CD4-positive, alpha-beta memory T cell (primary cell): ENCODE data around the gene FBXW10. TPM values are rescaled to one million over a fixed set of nuclear protein-coding genes. Genes with fewer than 3 reads are reported as not detected.
A peak's percentile ranks its signal among the peaks of the same experiment; 100 is the strongest.
"Not testable (repeated sequence)": the region's sequence is repeated elsewhere in the genome, so short reads cannot be mapped to it uniquely, and the experiment has no call there.

Experiments used
- CTCF ChIA-PET: fragments of 350-600 bp; sonication (Branson Sonifier 250); formaldehyde crosslinking; loops from one replicate; lab custom pipeline; 2021; ENCODE audit warnings: inconsistent platforms; ENCODE audit not compliant: partially characterized antibody; lab: Charles Lee
- POLR2A ChIA-PET: fragments of 350-600 bp; sonication (Branson Sonifier 250); formaldehyde crosslinking; loops from one replicate; lab custom pipeline; 2021; ENCODE audit not compliant: partially characterized antibody; lab: Charles Lee
- DNase-seq, 5 donors: peaks; one replicate each; pipeline versions ENCODE4 v3.0.0 to v3.0.0-alpha.2; 2020 to 2022; ENCODE audit warnings: mixed read lengths in 1 of 5
- H3K27ac ChIP-seq: one replicate; pipeline ENCODE4 v1.7.0; 2013; ENCODE audit warnings: low read depth, low read length
- H3K27me3 ChIP-seq: 2 replicates; pipeline ENCODE4 v1.7.0; 2013; ENCODE audit warnings: mild to moderate bottlenecking, low read length, moderate library complexity; ENCODE audit not compliant: insufficient read depth
- H3K36me3 ChIP-seq: 2 replicates; pipeline ENCODE4 v1.7.0; 2013; ENCODE audit warnings: mild to moderate bottlenecking, low read length, moderate library complexity; ENCODE audit not compliant: insufficient read depth
- H3K4me1 ChIP-seq: 2 replicates; pipeline ENCODE4 v1.7.0; 2013; ENCODE audit warnings: mild to moderate bottlenecking, low read length, moderate library complexity; ENCODE audit not compliant: insufficient read depth
- H3K4me3 ChIP-seq, 2 donors: one replicate each; pipeline ENCODE4 v1.7.0; 2013; ENCODE audit warnings: low read length in 2 of 2, mild to moderate bottlenecking in 1 of 2
- H3K9me3 ChIP-seq, 2 donors: one replicate each; pipeline ENCODE4 v1.7.0; 2013; ENCODE audit warnings: low read length in 2 of 2, control low read depth in 1 of 2; ENCODE audit not compliant: control insufficient read depth in 1 of 2
- H3K27ac Mint-ChIP-seq, 7 donors: one replicate each; pipeline ENCODE4 v1.8.0; 2020 to 2021; ENCODE audit warnings: mixed read lengths in 7 of 7, mild to moderate bottlenecking in 6 of 7, inconsistent platforms in 3 of 7, moderate library complexity in 3 of 7
- H3K27me3 Mint-ChIP-seq, 2 donors: one replicate each; pipeline ENCODE4 v1.8.0; 2020 to 2021; ENCODE audit warnings: mixed read lengths in 2 of 2
- H3K36me3 Mint-ChIP-seq, 2 donors: one replicate each; pipeline ENCODE4 v1.8.0; 2020 to 2021; ENCODE audit warnings: mixed read lengths in 2 of 2, inconsistent platforms in 1 of 2, mild to moderate bottlenecking in 1 of 2
- H3K4me1 Mint-ChIP-seq, 4 donors: one replicate each; pipeline ENCODE4 v1.8.0; 2020 to 2021; ENCODE audit warnings: mixed read lengths in 4 of 4, mild to moderate bottlenecking in 1 of 4
- H3K4me3 Mint-ChIP-seq, 8 donors: one replicate each; pipeline ENCODE4 v1.8.0; 2020 to 2021; ENCODE audit warnings: mixed read lengths in 8 of 8, mild to moderate bottlenecking in 7 of 8, moderate library complexity in 6 of 8, inconsistent platforms in 3 of 8
- H3K9me3 Mint-ChIP-seq, 8 donors: one replicate each; pipeline ENCODE4 v1.8.0; 2020 to 2021; ENCODE audit warnings: mixed read lengths in 8 of 8, mild to moderate bottlenecking in 5 of 8, inconsistent platforms in 3 of 8, moderate library complexity in 1 of 8
- intact Hi-C: fragments of 100-400 bp; cut with micrococcal nuclease; formaldehyde crosslinking; loops from one replicate; pipeline ENCODE4 v1.15.1; 2023
- polyA plus RNA-seq, 2 donors: library from polyadenylated mRNA; unstranded; fragments of 300-500 nt; fragmentation: Illumina TruSeq; gene quantifications; one replicate each; pipeline ENCODE4 v1.2.3, GENCODE V29; 2021
- total RNA-seq, 2 experiments: library from RNA; stranded (reverse); gene quantifications; one replicate each; pipeline ENCODE4 v1.2.3, GENCODE V29; 2021

Gene FBXW10
- total and polyA plus RNA-seq, 4 experiments from 2014 or later = not detected

GRCh38 chr17:18780991-18781718 is 37.3 kb downstream of the FBXW10 start, which contains the start of gene TVP23B:
Gene TVP23B, plus strand, starts transcription at chr17:18781183. Its CDS starts 111 bp downstream, at chr17:18781294.
- DNase-seq = peak; percentile 87 to 95 (median 89)
- H3K9me3 Mint-ChIP-seq, H3K9me3 ChIP-seq, CTCF ChIA-PET, H3K27me3 Mint-ChIP-seq, H3K36me3 ChIP-seq, H3K27me3 ChIP-seq, POLR2A ChIA-PET: not testable (repeated sequence)
- peaks cover 11% of the 10 kb centered on the region for H3K4me1 ChIP-seq
- H3K4me1 Mint-ChIP-seq = peaks cover 18 to 32% (median 23%) of the 10 kb centered on the region in 4 donors
- H3K4me3 Mint-ChIP-seq = peak within 1 kb of the TSS; percentile 91 to 96 (median 93)
- peaks cover 0 to 11% of the 10 kb centered on the region in 2 donors for H3K36me3 Mint-ChIP-seq
- H3K4me3 ChIP-seq = peak within 1 kb of the TSS; percentile 36 to 44
- intact Hi-C loops = loop anchor here (2.0 kb wide), 1 partner anchor 76 kb away; no protein-coding TSS in a partner anchor
- H3K27ac Mint-ChIP-seq = peak within 1 kb of the TSS; percentile 96 to 98 (median 98)
- peak within 1 kb of the TSS; percentile 72 for H3K27ac ChIP-seq

GRCh38 chr17:18781805-18782204 is 38.0 kb downstream of the FBXW10 start:
- H3K4me1 Mint-ChIP-seq = peaks cover 18 to 32% (median 23%) of the 10 kb centered on the region in 4 donors
- H3K4me3 ChIP-seq, H3K27me3 Mint-ChIP-seq, H3K27me3 ChIP-seq, H3K36me3 ChIP-seq, H3K9me3 ChIP-seq, POLR2A ChIA-PET, CTCF ChIA-PET, H3K9me3 Mint-ChIP-seq: not testable (repeated sequence)
- peak overlapping the region; percentile 4 for H3K27ac ChIP-seq
- peak overlapping the region in 5 of 8 donors; percentile 46 to 67 (median 58) for H3K4me3 Mint-ChIP-seq
- peaks cover 11% of the 10 kb centered on the region for H3K4me1 ChIP-seq
- peaks cover 0 to 11% of the 10 kb centered on the region in 2 donors for H3K36me3 Mint-ChIP-seq
- intact Hi-C loops = loop anchor here (2.0 kb wide), 1 partner anchor 75 kb away; no protein-coding TSS in a partner anchor
- DNase-seq = peak in 1 of 5 donors; percentile 43
- peak overlapping the region in 6 of 7 donors; percentile 62 to 98 (median 81) for H3K27ac Mint-ChIP-seq

GRCh38 chr17:18785933-18786332 is 42.1 kb downstream of the FBXW10 start:
- H3K27me3 ChIP-seq, DNase-seq, CTCF ChIA-PET, H3K27me3 Mint-ChIP-seq, H3K9me3 ChIP-seq, H3K4me1 ChIP-seq, H3K9me3 Mint-ChIP-seq, H3K27ac ChIP-seq, POLR2A ChIA-PET, intact Hi-C loops, H3K4me3 ChIP-seq, H3K27ac Mint-ChIP-seq, H3K36me3 ChIP-seq: not testable (repeated sequence)
- Mint-ChIP-seq H3K4me1 (peaks cover 22 to 41% (median 32%) of the 10 kb centered on the region in 4 donors), H3K36me3 (peaks cover 5 to 23% of the 10 kb centered on the region in 2 donors), H3K4me3 (peak overlapping the region in 2 of 8 donors; percentile 35 to 40)

- H3K9me3 ChIP-seq, H3K27me3 Mint-ChIP-seq, H3K4me3 ChIP-seq, H3K27me3 ChIP-seq, H3K36me3 ChIP-seq, POLR2A ChIA-PET, H3K9me3 Mint-ChIP-seq, intact Hi-C loops, H3K4me1 ChIP-seq, H3K27ac ChIP-seq, H3K27ac Mint-ChIP-seq, DNase-seq, CTCF ChIA-PET, H3K4me3 Mint-ChIP-seq: not testable (repeated sequence)
- Mint-ChIP-seq H3K4me1 (peaks cover 24 to 41% (median 32%) of the 10 kb centered on the region in 4 donors), H3K36me3 (peaks cover 5 to 22% of the 10 kb centered on the region in 2 donors)
Measured at GRCh38 chr17:18786890-18787289, 43.0 kb downstream of the FBXW10 start.

GRCh38 chr17:18791402-18791801 is 47.5 kb downstream of the FBXW10 start:
- intact Hi-C loops, H3K27me3 Mint-ChIP-seq, CTCF ChIA-PET, H3K4me3 ChIP-seq, H3K9me3 ChIP-seq, H3K27me3 ChIP-seq, H3K9me3 Mint-ChIP-seq, H3K4me1 ChIP-seq, POLR2A ChIA-PET, H3K4me3 Mint-ChIP-seq, H3K27ac Mint-ChIP-seq, H3K36me3 ChIP-seq, H3K27ac ChIP-seq: not testable (repeated sequence)
- Mint-ChIP-seq H3K36me3 (peaks cover 9 to 24% of the 10 kb centered on the region in 2 donors), H3K4me1 (peaks cover 13 to 27% (median 18%) of the 10 kb centered on the region in 4 donors)
- peak in 4 of 5 donors; percentile 14 to 18 (median 16) for DNase-seq

GRCh38 chr17:18794841-18795240 is 51.0 kb downstream of the FBXW10 start:
- H3K4me3 ChIP-seq, H3K36me3 ChIP-seq, H3K9me3 ChIP-seq, H3K27me3 Mint-ChIP-seq, intact Hi-C loops, H3K4me1 ChIP-seq, H3K9me3 Mint-ChIP-seq, POLR2A ChIA-PET, H3K4me3 Mint-ChIP-seq, H3K27me3 ChIP-seq, DNase-seq, H3K27ac ChIP-seq, CTCF ChIA-PET: not testable (repeated sequence)
- peaks cover 12 to 30% of the 10 kb centered on the region in 2 donors for H3K36me3 Mint-ChIP-seq
- H3K4me1 Mint-ChIP-seq = peaks cover 1 to 12% (median 7%) of the 10 kb centered on the region in 4 donors
- H3K27ac Mint-ChIP-seq = peak overlapping the region in 1 of 7 donors; percentile 57

- DNase-seq, H3K36me3 ChIP-seq, H3K27me3 ChIP-seq, H3K27me3 Mint-ChIP-seq, H3K4me1 ChIP-seq, H3K9me3 ChIP-seq, POLR2A ChIA-PET, H3K4me3 ChIP-seq, H3K27ac ChIP-seq, H3K27ac Mint-ChIP-seq, H3K4me3 Mint-ChIP-seq, intact Hi-C loops, H3K9me3 Mint-ChIP-seq, CTCF ChIA-PET: not testable (repeated sequence)
- Mint-ChIP-seq H3K36me3 (peaks cover 18 to 34% of the 10 kb centered on the region in 2 donors), H3K4me1 (peaks cover 1 to 12% (median 7%) of the 10 kb centered on the region in 4 donors)
Measured at GRCh38 chr17:18796887-18797286, 53.0 kb downstream of the FBXW10 start.
